Calu3 (cell line): ENCODE data around the gene RGCC. TPM values are rescaled to one million over a fixed set of nuclear protein-coding genes. Genes with fewer than 3 reads are reported as not detected.

Source experiments
- BruUV-seq: library from RNA; stranded (reverse); fragments of 400-500 nt; replicated peaks from 2 replicates; lab custom pipeline; 2021; lab: Mats Ljungman, UMichigan
- CTCF ChIA-PET: fragments of 300-600 bp; sonication (Branson Sonifier 250); formaldehyde crosslinking; loops from one replicate; lab custom pipeline; 2022; ENCODE audit warnings: antibody characterized with exemption; lab: Charles Lee
- DNase-seq: peaks from one replicate; pipeline ENCODE4 v3.0.0; 2022
- H3K27ac Mint-ChIP-seq: one replicate; pipeline ENCODE4 v1.8.0; 2022; ENCODE audit warnings: mixed read lengths; ENCODE audit not compliant: unreplicated experiment
- H3K27me3 Mint-ChIP-seq: one replicate; pipeline ENCODE4 v1.8.0; 2022; ENCODE audit warnings: mixed read lengths; ENCODE audit not compliant: unreplicated experiment
- H3K36me3 Mint-ChIP-seq: one replicate; pipeline ENCODE4 v1.8.0; 2022; ENCODE audit warnings: mild to moderate bottlenecking, moderate library complexity, mixed read lengths; ENCODE audit not compliant: insufficient read depth, unreplicated experiment
- H3K4me1 Mint-ChIP-seq: one replicate; pipeline ENCODE4 v1.8.0; 2022; ENCODE audit warnings: mild to moderate bottlenecking, low read depth, mixed read lengths; ENCODE audit not compliant: unreplicated experiment
- H3K4me3 Mint-ChIP-seq: one replicate; pipeline ENCODE4 v1.8.0; 2022; ENCODE audit warnings: mild to moderate bottlenecking, low read depth, moderate library complexity, mixed read lengths; ENCODE audit not compliant: unreplicated experiment
- H3K9me3 Mint-ChIP-seq: one replicate; pipeline ENCODE4 v1.8.0; 2022; ENCODE audit warnings: low read depth, mixed read lengths; ENCODE audit not compliant: unreplicated experiment
- intact Hi-C: fragments of 100-400 bp; cut with micrococcal nuclease; formaldehyde crosslinking; loops from one replicate; pipeline ENCODE4 v1.10.0; 2022; ENCODE audit not compliant: unreplicated experiment
- total RNA-seq: library from RNA; stranded (reverse); gene quantifications from 2 replicates; pipeline ENCODE4 v1.2.3, GENCODE V29; 2022
- TF ChIP-seq, protein P1 (sequence below): fragments of 200-600 bp; IDR thresholded peaks from one replicate; pipeline ENCODE4 v1.8.0; 2022; ENCODE audit warnings: antibody characterized with exemption; ENCODE audit not compliant: unreplicated experiment

RGCC gene
- total RNA-seq, 1 experiment from 2014 or later, result 1.7 TPM

DNA sequence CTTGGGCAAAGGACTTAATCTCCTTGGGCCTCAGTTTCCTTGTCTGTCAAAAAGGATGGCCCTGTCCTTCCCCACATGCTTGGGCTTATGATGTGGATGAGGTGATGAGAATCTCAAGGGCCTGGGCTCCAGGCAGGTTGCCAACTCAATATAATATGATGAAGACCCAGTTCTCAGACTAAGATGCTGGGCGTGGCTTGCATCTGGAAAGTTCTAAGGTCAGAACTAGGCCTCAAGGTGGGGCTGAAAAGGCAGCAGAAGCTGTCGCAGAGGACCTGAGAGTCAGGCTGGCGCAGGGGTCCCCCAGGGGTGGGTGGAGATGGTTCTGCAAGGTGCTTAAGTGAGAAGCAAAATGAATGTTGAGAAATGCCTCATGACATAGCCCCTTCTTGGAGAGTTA lies 58.8 kb downstream of the RGCC start:
- Mint-ChIP-seq H3K36me3 (no peaks in the 10 kb centered on the region), H3K4me1 (no peaks in the 10 kb centered on the region), H3K4me3 (no peak overlapping the region), H3K27ac (no peak overlapping the region), H3K27me3 (peaks cover 1% of the 10 kb centered on the region), H3K9me3 (no peaks in the 10 kb centered on the region)
- no TSS peak for BruUV-seq
- no peak for DNase-seq
- TF ChIP-seq, protein P1, sequence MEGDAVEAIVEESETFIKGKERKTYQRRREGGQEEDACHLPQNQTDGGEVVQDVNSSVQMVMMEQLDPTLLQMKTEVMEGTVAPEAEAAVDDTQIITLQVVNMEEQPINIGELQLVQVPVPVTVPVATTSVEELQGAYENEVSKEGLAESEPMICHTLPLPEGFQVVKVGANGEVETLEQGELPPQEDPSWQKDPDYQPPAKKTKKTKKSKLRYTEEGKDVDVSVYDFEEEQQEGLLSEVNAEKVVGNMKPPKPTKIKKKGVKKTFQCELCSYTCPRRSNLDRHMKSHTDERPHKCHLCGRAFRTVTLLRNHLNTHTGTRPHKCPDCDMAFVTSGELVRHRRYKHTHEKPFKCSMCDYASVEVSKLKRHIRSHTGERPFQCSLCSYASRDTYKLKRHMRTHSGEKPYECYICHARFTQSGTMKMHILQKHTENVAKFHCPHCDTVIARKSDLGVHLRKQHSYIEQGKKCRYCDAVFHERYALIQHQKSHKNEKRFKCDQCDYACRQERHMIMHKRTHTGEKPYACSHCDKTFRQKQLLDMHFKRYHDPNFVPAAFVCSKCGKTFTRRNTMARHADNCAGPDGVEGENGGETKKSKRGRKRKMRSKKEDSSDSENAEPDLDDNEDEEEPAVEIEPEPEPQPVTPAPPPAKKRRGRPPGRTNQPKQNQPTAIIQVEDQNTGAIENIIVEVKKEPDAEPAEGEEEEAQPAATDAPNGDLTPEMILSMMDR, result no peak
- CTCF ChIA-PET, result no interaction called here
- intact Hi-C loops, result no loop called here

DNA sequence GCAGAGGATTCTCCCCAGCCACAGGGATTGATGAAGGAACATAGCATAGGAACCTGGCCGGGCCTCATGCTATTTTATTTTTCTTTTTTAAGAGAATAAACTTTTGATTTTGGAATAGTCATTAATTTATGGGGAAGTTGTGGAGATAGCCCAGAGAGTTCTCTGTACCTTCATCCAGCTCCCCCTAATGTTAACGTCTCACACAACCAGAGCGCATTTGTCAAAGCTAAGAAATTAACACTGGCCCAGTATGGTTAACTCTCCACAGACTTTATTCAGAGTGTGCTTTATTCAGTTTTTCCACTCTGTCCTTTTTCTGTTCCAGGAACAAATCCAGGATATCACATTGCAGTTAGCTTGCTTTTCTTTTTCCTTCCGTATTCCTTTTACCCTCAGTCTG lies 59.4 kb downstream of the RGCC start:
- intact Hi-C loops, result no loop called here
- no peak overlapping the region for H3K27ac Mint-ChIP-seq
- no peak for DNase-seq
- CTCF ChIA-PET, result no interaction called here
- no TSS peak for BruUV-seq
- H3K36me3 Mint-ChIP-seq, result no peaks in the 10 kb centered on the region
- no peaks in the 10 kb centered on the region for H3K27me3 Mint-ChIP-seq
- TF ChIP-seq, protein P1, result no peak
- no peaks in the 10 kb centered on the region for H3K9me3 Mint-ChIP-seq
- H3K4me3 Mint-ChIP-seq, result no peak overlapping the region
- H3K4me1 Mint-ChIP-seq, result no peaks in the 10 kb centered on the region

DNA sequence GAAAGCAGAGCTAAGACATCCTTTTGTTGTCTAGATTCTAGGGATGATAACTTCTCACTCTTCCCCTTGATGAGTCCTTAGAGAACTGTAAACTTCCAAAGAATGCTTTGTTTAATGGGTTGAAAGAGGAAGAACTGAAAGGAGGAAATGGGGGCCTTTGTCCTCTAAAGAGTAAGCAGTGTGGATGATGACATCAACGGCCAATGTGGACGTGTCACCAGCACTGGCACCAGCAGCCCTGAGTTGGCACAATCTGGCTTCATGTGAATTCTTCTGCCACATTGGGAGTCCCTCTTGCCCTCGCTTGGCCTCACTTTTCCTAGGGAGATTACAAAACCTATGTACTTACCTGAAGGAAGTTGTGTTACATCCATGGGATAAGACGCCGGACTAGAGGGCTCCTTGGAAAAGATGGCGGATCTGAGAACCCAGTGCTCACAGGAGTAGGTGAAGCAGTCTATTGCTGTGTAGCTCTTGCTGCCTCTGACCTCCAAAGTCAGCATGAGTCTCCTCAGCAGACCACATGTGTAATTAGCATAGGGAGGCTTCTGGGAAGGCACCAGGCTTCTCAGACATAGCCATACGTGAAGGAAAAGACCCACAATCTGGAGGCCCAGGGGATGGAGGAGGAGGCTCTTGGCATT lies 62.8 kb downstream of the RGCC start:
- no peak for DNase-seq
- TF ChIP-seq, protein P1, result no peak
- no peaks in the 10 kb centered on the region for H3K36me3 Mint-ChIP-seq
- CTCF ChIA-PET, result no interaction called here
- no peaks in the 10 kb centered on the region for H3K9me3 Mint-ChIP-seq
- no peak overlapping the region for H3K27ac Mint-ChIP-seq
- no TSS peak for BruUV-seq
- no peak overlapping the region for H3K4me3 Mint-ChIP-seq
- H3K4me1 Mint-ChIP-seq, result no peaks in the 10 kb centered on the region
- intact Hi-C loops, result no loop called here
- H3K27me3 Mint-ChIP-seq, result no peaks in the 10 kb centered on the region

Other genes with a start within 250 kb of the RGCC start
- 15.8 and 17.3 TPM in 2 replicates for gene MTRF1, start 194.0 kb upstream of the RGCC start, total RNA-seq
- 23.7 and 27.0 TPM in 2 replicates for gene NAA16, start 146.3 kb upstream of the RGCC start, total RNA-seq